ENCODE measurements around the gene RPL10.
"Not testable (repeated sequence)": the region's sequence is repeated elsewhere in the genome, so short reads cannot be mapped to it uniquely, and the experiment has no call there.

The RPL10 gene

DNA sequence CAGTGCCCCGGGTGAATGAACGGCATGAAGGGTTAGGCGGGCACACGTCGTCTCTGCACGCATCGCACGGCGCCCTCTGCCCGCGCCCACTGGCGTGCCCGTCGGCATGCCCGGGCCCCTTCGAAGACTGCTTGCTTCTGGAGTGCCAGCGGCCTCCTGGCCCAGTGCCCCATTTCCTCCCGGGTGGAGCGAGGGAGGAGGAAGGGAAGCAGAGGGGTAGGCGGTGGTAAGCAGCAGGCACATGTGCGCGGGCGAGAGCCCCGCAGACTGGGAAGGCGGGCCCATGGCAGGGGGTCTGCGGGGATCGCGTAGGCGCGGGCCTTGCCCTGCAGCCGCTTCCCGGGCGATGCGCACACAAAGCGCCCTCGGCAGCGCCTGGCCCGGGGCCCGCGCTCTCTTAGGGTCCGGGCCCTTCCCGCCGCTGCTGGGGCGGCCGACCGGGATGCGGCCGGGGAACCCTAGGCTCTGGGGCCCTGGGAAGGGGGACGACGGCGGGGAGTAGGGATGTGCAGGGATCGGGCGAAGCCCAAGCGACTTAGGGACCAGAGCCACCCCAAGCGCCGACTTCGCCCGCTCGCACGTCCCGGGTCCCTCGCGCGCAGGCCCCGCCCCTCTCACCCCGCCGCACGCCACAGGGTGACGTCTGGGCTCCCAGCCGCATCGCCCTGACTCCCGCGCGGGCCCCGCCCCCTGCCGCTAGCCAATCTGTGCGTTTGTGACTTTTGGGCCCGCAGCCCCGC is 19.9 kb upstream of the RPL10 start:
- DNase-seq, result peak; percentile 54

DNA sequence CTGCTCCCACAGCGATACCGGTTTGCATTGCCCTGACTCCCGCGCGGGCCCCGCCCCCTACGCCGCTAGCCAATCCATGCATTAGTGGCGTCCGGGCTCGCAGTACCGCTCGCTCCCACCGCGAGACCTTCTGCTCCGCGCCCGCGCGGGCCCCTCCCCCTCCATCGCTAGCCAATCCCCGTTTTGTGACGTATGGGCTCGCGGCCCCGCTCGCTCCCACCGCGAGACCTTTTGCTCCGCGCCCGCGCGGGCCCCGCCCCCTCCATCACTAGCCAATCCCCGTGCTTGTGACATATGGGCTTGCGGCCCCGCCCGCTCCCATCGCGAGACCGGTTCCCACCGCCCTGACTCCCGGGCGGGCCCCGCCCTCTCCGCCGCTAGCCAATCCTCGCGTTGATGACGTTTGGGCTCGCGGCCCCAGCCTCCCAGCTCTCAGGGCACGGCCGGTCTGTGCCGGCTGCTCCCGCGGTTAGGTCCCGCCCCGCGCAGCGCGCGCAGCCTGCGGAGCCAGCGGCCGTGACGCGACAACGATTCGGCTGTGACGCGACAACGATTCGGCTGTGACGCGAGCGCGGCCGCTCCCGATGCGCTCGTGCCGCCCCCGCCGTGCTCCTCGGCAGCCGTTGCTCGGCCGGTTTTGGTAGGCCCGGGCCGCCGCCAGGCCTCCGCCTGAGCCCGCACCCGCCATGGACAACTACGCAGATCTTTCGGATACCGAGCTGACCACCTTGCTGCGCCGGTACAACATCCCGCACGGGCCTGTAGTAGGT is 19.2 kb upstream of the RPL10 start, which contains the start of gene EMD:
TSS of gene EMD (plus strand) at position 497 of the 770 bp plus-strand sequence. CDS start at position 687, 190 bp downstream.
- peak; percentile 100 for DNase-seq

DNA sequence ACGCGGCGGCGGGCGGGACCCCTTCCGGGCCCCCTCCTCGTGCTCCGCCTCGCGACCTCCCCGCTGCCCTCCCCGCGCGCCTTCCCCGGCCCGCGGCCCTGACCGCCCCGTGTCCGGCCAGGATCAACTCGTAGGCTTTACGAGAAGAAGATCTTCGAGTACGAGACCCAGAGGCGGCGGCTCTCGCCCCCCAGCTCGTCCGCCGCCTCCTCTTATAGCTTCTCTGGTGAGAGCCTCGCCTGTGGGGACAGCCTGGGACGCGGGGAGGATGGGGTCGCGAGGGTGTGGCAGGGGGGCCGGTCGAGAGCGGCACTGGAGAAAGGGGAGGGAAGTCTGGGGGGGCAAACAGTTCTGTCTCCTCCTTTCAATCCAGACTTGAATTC is 18.6 kb upstream of the RPL10 start:
- DNase-seq, result no peak

GRCh38 chrX:154380153-154380552 is 18.0 kb upstream of the RPL10 start:
- no peak for DNase-seq

DNA sequence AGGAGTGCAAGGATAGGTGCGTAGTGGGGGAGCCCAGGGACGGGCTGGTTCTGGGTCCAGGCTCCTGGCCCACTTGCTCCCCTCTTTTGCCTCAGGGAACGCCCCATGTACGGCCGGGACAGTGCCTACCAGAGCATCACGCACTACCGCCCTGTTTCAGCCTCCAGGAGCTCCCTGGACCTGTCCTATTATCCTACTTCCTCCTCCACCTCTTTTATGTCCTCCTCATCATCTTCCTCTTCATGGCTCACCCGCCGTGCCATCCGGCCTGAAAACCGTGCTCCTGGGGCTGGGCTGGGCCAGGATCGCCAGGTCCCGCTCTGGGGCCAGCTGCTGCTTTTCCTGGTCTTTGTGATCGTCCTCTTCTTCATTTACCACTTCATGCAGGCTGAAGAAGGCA is 17.4 kb upstream of the RPL10 start:
- DNase-seq, result no peak

DNA sequence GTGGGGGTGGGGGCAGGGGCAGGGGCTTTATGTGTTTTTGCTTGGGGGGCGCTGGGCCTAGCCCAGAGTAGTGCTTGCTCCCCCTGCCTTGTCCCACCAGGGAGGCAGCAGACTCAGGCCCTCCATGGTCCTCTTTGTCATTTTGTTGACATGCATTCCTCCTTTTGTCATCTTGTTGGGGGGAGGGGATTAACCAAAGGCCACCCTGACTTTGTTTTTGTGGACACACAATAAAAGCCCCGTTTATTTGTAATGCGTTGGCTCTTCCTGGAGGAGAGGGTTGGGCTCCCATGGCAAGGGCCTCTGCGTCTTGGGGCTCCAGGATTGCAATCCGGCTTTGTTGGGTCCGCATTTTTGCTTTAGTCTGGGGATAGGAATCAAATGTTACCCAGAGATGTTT is 16.9 kb upstream of the RPL10 start:
- no peak for DNase-seq

- no peak for DNase-seq
These were observed 15.6 kb upstream of the RPL10 start for GRCh38 chrX:154382483-154383069.

DNA sequence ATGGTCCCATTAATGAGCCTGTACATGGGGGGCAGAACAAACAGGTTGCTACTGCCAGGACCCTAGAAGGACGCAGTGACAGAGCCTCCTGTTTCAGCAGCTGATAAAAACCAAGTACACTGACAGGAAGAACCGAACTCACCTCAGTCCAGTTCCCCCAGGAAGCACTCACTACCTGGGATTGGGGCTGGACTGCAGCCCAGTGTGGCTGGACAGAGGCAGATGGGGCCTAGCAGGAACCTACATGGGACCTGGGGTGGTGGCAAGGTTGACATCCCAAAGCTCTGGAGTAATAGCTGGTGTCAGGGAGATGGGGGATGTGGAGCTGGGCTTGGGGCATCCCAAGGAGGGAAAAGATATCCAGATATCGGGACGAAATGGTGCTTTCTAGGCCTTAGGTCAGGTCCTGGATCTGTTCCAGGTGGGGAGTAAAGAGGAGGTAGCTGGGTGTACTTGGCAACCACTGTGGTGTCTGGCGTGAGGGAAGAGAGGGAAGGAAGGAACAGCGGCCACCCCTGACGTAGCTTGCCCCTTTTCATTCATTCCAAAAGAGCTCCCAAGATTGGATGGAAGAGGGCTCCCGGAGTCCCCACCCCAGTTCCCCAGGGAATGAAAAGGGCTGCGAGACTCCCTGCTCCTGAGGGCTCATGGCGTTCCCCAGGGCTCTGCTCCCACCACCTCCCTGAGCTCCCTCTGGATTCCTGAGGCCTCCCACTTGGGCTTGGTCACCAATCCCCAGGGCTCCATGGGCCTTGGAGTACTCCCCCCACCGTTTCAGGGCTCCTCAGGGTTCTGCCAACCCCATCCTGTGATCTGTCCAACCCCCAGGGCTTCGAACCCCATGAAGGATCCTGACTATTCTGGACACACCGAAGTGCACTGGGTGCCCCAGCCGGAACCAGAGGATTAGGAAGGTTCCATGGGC is 14.6 kb upstream of the RPL10 start:
- no peak for DNase-seq

DNA sequence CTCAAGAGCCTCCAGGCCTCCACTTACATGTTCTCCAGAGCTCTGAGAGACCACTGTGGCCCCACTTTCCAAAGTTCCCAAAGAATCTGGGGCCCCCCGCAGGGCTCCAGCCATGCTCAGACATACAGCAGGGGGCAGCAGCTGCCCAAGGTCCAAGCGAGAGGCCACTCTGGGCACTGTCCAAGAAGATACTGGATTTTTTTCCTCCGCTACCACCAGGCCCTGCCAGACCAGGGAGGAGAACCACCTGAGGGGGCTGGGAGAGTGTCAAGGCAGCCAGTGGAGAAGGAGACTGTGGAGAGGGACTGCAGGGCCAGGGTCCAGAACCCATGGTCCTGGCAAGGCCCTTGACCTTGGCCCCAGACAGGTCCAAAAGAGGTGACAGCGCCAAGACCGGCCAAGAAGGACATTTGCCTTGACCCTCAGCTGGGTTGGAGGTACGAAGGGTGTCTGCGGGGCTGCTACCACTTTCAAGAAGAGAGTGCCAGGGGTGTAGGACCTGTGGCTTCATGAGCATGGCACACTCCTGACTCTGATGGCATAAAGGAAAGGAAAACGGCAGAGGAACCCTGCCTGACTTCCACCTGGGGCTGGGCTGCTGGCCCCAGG is 13.8 kb upstream of the RPL10 start:
- DNase-seq, result no peak

- DNase-seq, result not testable (repeated sequence)
These were observed 10.1 kb upstream of the RPL10 start for GRCh38 chrX:154388094-154388493.

DNA sequence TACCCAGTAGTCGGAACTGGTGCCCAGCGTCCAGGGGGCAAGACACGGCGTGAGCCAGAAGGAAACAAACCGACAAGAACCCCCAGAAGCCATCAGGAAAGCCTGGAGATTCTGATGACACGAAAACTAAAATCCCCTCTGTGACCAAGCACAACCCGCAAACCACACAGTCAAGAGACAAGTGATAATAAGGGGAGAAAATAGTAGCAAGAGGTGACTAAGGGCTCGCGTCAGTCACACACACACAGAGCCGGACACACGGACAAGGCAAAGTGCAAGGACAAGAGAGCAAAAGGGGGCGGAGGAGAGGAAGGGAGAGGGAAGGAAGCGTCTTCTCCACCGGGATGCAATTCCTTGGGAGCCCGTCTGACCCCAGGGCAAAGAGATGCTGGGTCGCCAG is 9.5 kb upstream of the RPL10 start:
- not testable (repeated sequence) for DNase-seq

GRCh38 chrX:154389812-154390747 is 8.1 kb upstream of the RPL10 start:
- not testable (repeated sequence) for DNase-seq

DNA sequence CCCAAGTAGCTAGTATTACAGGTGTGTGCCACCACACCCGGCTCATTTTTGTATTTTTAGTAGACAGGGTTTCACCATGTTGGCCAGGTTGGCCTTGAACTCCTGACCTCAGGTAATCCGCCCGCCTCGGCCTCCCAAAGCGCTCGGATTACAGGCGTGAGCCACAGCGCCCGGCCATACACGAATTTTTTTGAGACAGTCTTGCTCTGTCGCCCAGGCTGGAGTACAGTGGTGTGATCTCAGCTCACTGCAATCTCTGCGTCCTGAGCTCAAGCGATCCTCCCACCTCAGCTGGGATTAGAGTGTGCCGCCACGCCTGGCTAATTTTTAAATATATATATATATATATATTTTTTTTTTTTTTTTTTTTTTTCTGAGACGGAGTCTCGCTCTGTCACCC is 1.8 kb upstream of the RPL10 start:
- DNase-seq, result not testable (repeated sequence)

GRCh38 chrX:154396973-154397887 is 947 bp upstream of the RPL10 start:
- peak; percentile 59 for DNase-seq

- peak; percentile 81 for DNase-seq
These were observed 720 bp downstream of the RPL10 start for GRCh38 chrX:154398668-154399526.

- DNase-seq, result no peak
These were observed 1.6 kb downstream of the RPL10 start for GRCh38 chrX:154399527-154400368.

DNA sequence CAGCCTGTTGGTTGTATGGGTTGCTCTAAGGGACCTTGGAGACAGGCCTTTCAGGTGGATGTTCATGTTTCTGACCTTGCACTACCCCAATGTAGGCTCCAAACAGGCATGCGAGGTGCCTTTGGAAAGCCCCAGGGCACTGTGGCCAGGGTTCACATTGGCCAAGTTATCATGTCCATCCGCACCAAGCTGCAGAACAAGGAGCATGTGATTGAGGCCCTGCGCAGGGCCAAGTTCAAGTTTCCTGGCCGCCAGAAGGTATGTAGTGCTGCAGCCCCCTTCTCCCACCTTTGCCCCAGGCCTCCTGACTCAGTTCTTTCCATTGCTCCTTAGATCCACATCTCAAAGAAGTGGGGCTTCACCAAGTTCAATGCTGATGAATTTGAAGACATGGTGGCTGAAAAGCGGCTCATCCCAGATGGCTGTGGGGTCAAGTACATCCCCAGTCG is 2.2 kb downstream of the RPL10 start:
- not testable (repeated sequence) for DNase-seq
